Inferior parietal cortex (tissue), 1 donor: ENCODE data around the gene DCDC2C.

Source experiments
- DNase-seq: peaks from one replicate; pipeline ENCODE4 v3.0.0-alpha.2; 2016; ENCODE audit errors: extremely low spot score

The DCDC2C gene

GRCh38 chr2:3895021-3895420, 191.6 kb downstream of the DCDC2C start:
- no peak for DNase-seq
